Motor neuron (in vitro differentiated cells): Measurements from ENCODE around the gene MRPL54. TPM values are rescaled to one million over a fixed set of nuclear protein-coding genes. Genes with fewer than 3 reads are reported as not detected.

Experiments
- ATAC-seq, 8 experiments: fragments of 200-7000 bp; cut with Tn5 transposase; replicated peaks in 6 of 8; 2 replicates each; pipeline ENCODE4 v1.8.0; 2021; ENCODE audit warnings: mild to moderate bottlenecking in 8 of 8, moderate library complexity in 8 of 8
- H3K27ac ChIP-seq, 2 donors: fragments of 250-450 bp; sonication (Bioruptor Pico); 2 replicates each; pipeline ENCODE4 v1.9.0; 2021; ENCODE audit warnings: antibody characterized with exemption in 2 of 2, mild to moderate bottlenecking in 2 of 2, moderate library complexity in 1 of 2
- H3K4me1 ChIP-seq, 2 donors: fragments of 250-450 bp; sonication (Bioruptor Pico); replicated peaks in 1 of 2; 2 replicates each; pipeline ENCODE4 v1.6.1; 2021; ENCODE audit warnings: antibody characterized with exemption in 2 of 2, mild to moderate bottlenecking in 2 of 2, moderate library complexity in 1 of 2
- H3K4me3 ChIP-seq, 5 donors: fragments of 250-450 bp; sonication (Bioruptor Pico); 2 replicates each; pipeline ENCODE4 v1.9.0; 2021; ENCODE audit warnings: antibody characterized with exemption in 5 of 5, mild to moderate bottlenecking in 5 of 5, moderate library complexity in 4 of 5
- WGBS, 10 experiments: fragments of 450-650 bp; shearing (Covaris generic); methylation state at CpG; one replicate each; pipeline ENCODE4 v1.0.0; 2022; 5-methylcytosine and 5-hydroxymethylcytosine counted together
- in situ Hi-C, 9 experiments: fragments of 400-800 bp; cut with MboI; loops; one replicate each; pipeline ENCODE4 v1.15.0; 2021; ENCODE audit warnings: low sequenced_read_pairs in 9 of 9, low pct_unique_long_range_greater_than_20kb in 2 of 9; ENCODE audit not compliant: unreplicated experiment in 9 of 9
- total RNA-seq, 8 experiments: library from RNA; unstranded; fragments of 300-600 nt; gene quantifications; 2 replicates each; pipeline versions ENCODE4 v1.2.3 to v1.2.4, GENCODE V29; 2022

The MRPL54 gene
- 100 to 1,000 TPM in 1 of 8 experiments, 10 to 100 TPM in 7; 62.6 to 106 (median 86.6) TPM for total RNA-seq

DNA sequence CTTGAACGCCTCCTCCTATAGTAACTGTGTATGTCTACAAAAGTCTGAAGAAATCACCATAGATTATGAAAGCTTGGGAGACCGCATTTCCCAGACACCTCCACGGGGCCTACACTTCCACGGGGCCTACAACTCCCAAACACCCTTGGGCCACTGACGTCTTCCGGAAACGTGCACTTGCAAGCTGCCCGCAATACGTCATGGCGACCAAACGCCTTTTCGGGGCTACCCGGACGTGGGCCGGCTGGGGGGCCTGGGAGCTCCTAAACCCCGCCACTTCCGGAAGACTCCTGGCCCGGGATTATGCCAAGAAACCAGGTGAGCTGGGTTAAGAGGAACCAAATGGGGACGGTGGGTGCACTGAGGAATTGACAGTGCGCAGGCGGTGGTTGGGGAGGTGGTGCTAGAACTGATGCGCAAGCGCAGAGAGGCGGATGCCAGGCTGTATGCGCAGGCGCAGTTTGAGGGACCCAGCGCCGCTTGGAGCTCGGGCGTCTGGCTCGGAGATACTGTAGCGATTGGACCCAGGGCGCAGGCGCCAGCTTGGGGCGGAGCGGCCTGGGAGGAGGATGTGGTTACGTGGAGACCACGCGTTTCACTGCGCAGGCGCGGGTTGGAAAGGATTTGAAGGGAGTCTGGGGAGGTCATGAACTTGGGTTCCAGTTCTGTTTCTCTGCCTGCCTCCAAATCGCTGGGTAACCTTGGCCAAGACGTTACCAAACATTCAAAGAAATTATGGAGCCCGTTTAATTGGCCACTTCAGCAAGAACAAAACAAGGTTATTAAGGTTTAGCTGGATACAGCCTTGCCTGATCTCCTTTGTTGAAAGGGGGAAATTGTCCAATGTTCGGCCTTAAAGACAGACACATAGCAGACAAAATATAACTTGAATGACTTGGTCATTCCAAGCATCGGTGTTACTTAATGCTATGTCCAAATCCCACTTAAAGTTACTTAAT is at the start of gene MRPL54:
Gene MRPL54 (plus strand): TSS at position 182 of the 959 bp plus-strand sequence. CDS start 19 bp downstream, at position 201.
- Histone ChIP-seq H3K4me1 (peaks cover 5 to 8% of the 10 kb centered on the region in 2 donors), H3K27ac (peak within 1 kb of the TSS; percentile 99 to 100), H3K4me3 (peak within 1 kb of the TSS; percentile 75 to 99 (median 94))
- in situ Hi-C loops = no loop called here
- ATAC-seq = peak; percentile 87 to 92 (median 88)
- 0 to 67% (median 9%) methylated on average over 1 to 19 of the region's 47 CpGs for WGBS, 10 experiments

DNA sequence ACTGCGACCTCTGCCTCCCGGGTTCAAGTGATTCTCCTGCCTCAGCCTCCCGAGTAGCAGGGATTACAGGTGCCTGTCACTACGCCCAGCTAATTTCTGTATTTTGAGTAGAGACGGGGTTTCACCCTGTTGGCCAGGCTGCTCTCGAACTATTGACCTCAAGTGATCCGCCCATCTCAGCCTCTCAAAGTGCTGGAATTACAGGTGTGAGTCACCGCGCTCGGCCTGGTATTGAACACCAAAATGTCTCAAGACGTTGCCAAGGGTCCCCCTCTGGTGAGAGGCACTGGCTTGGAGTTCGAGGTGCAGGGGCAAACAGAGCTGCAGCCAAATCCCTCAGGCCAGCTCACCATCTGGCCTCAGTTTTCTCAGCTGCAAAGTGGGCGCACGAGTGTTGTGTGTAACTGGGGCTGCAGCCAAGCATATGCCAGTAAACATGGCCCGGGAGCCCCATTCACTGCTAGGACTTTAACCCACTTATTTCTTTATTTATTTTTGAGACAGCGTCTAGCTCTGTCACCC is 46.3 kb upstream of the MRPL54 start:
- no peak for ATAC-seq
- Histone ChIP-seq H3K4me1 (no peaks in the 10 kb centered on the region), H3K27ac (no peak overlapping the region), H3K4me3 (no peak overlapping the region)
- in situ Hi-C loops = loop anchor here in 1 of 9 experiments (25.0 kb wide), 1 partner anchor 154 kb away; the partner anchor contains the start of genes HMG20B and MFSD12
- 43 to 89% (median 83%) methylated on average over 2 to 15 of the region's 16 CpGs; no CpG with 5 or more reads in 4 of the 10 experiments for WGBS, 10 experiments

DNA sequence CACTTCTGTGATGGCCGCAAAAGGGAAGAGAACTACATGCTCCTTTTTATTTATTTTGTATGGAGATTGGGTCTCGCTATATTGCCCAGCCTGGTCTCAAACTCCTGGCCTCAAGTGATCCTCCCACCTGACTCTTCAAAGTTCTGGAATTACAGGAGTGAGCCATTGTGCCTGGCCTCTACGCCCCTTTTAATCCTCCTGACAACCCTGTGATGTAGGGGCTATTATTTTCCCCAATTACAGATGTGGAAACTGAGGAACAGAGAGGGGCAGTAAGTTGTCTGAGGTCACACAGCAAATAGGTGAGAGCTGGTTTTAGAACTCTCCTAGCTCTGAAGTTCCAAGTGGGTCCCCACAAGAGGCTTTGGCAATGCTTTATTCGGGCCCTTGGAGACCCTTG is 42.6 kb upstream of the MRPL54 start:
- in situ Hi-C loops = loop anchor here in 1 of 9 experiments (25.0 kb wide), 1 partner anchor 158 kb away; the partner anchor contains the start of genes HMG20B and MFSD12
- Histone ChIP-seq H3K4me3 (no peak overlapping the region), H3K27ac (no peak overlapping the region), H3K4me1 (peaks cover 0 to 3% of the 10 kb centered on the region in 2 donors)
- 50 to 100% (median 82%) methylated on average over 1 to 2 of the region's 4 CpGs; no CpG with 5 or more reads in 6 of the 10 experiments for WGBS, 10 experiments
- no peak for ATAC-seq

DNA sequence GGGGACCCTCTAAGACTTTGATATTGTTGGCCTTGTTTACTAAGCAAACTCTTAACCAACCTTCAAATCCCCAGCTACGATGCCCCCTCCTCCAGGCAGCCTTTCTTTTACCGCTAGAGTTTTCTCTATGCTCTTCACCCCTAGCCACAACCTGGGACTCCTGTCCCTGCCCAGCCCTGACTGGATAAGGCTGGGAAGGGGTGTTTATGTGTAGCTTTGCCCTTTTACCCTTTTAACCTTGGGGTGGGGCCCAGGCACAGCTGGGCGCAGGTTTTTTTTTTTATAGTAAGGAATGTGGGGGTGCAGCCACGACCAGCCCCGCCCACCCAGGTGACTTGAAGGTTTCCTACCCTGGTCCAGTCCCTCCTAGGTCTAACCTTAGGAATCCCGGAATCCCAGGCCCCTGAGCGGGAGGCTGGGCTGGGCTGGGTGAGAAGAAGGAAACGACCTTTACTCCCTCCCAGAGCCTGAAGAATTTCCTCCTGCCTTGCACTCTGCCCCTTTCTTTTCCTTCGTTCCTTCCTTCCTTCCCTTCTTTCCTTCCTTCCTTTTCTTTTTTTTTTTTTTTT is 42.0 kb upstream of the MRPL54 start:
- 10 to 70% (median 30%) methylated on average over 1 to 8 of the region's 9 CpGs; no CpG with 5 or more reads in 3 of the 10 experiments for WGBS, 10 experiments
- Histone ChIP-seq H3K4me3 (no peak overlapping the region), H3K4me1 (peaks cover 0 to 3% of the 10 kb centered on the region in 2 donors), H3K27ac (no peak overlapping the region)
- in situ Hi-C loops = loop anchor here in 1 of 9 experiments (25.0 kb wide), 1 partner anchor 158 kb away; the partner anchor contains the start of genes HMG20B and MFSD12
- ATAC-seq = no peak

DNA sequence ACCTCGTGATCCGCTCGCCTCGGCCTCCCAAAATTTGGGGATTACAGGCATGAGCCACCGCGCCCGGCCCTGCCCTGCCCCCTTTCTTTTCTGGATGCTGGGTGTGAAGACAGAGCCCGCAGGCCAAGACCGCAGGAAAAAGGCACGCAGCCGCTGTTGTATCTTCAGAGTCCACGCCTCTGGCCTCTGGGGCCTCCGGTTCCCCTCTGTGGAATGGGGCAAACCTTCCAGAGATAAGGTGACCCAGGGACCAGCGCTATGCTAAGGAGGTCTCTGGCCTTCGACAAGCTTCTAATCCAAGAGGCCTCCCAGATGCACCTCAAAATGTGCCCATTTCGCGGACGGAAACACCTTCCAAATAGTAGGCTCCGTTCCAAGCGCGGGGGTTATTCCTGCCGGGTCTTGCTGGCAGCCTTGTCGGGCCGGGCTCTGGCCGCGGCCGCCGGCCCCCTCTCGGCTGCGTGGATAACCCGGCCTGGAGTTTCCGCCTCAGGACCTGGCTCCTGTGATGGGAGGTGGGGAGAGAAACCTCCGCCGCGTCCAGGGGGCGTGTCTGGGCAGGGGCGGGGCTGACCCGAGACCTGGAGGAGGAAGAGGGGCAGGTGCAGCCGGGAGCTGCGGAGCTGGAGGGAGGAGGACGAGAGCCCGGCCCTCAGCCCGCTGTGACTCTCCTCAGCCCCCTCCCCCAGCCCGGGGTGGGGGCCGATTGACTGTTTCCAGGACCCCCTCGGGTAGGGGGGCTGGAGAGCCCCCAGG is 41.2 kb upstream of the MRPL54 start:
- WGBS, 10 experiments = 44 to 90% (median 53%) methylated on average over 4 to 16 of the region's 46 CpGs; no CpG with 5 or more reads in 4 of the 10 experiments
- in situ Hi-C loops = loop anchor here in 1 of 9 experiments (25.0 kb wide), 1 partner anchor 159 kb away; the partner anchor contains the start of genes HMG20B and MFSD12
- H3K4me3 ChIP-seq = no peak overlapping the region
- H3K4me1 ChIP-seq = peaks cover 0 to 3% of the 10 kb centered on the region in 2 donors
- H3K27ac ChIP-seq = no peak overlapping the region
- ATAC-seq = peak; percentile 45 to 80 (median 67)

DNA sequence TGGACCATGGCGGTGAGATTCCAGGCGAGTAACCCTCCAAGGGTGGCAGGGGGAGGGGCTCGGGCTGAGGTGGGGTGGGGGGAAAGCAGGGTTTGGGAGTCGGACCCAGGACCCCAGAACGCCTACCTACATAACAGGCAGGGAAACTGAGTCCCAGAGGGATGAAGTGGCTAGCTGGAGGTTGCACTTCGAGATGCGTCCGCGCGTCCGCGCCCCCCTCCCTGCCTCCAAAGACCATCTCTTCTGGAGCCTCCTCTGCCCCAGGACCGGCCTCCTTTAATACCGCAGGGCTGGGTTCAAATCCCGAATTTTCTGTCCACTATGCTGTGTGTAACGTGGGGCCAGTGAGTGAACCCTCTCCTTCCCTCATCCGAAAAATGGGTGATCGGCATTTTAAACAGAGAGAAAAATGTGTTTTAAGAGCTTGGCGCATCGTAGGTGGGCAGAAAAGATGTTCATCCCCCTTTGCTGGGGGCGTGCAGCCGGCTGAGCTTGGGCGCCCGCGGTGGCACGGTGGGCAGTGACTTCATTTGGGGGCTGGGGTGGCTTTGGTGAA is 40.5 kb upstream of the MRPL54 start:
- 0 to 27% (median 5%) methylated on average over 1 to 11 of the region's 26 CpGs; no CpG with 5 or more reads in 4 of the 10 experiments for WGBS, 10 experiments
- H3K4me3 ChIP-seq = no peak overlapping the region
- H3K27ac ChIP-seq = no peak overlapping the region
- H3K4me1 ChIP-seq = peaks cover 0 to 3% of the 10 kb centered on the region in 2 donors
- in situ Hi-C loops = loop anchor here in 1 of 9 experiments (25.0 kb wide), 1 partner anchor 160 kb away; the partner anchor contains the start of genes HMG20B and MFSD12
- no peak for ATAC-seq

DNA sequence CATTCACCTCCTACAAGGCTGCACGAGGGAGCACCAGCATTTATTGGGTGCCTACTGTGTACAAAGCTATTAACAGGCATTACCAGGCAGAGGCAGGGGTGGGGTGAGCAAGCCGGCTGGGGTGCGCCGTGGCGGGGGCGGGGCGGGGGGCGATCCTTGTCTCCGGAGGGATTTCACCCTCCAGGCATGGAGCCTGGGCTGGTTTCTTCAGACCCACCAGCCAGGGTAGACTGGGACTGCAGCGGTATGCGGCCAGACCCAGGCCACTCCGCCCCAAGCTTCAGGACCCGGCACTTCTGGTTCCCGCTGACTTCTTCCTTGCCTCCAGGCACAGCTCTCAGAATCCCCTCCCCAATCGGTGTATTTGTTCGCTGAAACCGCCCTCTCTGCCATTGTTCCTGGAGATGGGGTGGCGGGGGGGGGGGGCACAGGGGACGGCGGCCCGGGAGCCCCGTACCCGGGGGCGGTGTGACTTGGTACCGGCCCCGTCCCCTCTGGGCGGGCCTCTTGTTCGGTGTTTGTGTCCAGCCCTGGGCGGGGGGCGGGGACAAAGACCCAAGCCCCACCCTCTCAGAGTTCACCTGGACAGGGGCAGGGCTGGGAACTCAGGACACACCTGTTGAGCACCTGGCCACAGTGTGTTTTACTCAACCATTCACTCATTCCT is 39.9 kb upstream of the MRPL54 start:
- WGBS, 10 experiments = 0% methylated on average over 1 of the region's 30 CpGs; no CpG with 5 or more reads in 9 of the 10 experiments
- H3K4me3 ChIP-seq = no peak overlapping the region
- no peak overlapping the region for H3K27ac ChIP-seq
- in situ Hi-C loops = loop anchor here in 1 of 9 experiments (25.0 kb wide), 1 partner anchor 160 kb away; the partner anchor contains the start of genes HMG20B and MFSD12
- H3K4me1 ChIP-seq = peaks cover 0 to 3% of the 10 kb centered on the region in 2 donors
- peak in 3 of 8 experiments; percentile 18 to 41 (median 35) for ATAC-seq

DNA sequence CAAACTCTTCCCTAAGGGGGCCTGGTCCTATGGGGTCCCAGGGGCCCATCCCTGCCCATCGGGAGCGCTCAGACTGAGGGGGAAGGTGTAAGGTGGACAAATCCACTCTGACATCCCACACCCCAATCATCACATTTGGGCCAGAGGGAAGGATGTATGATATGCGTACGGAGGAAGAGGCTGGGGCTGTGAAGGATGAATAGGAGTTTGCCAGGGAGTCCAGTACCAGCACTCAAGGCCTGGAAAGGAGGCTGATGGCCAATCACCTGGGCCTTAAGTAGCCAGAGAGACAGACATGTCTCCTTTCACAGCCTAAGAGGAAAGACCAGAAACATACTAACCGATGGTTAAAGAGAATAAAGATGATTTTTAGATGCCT is 39.4 kb upstream of the MRPL54 start:
- in situ Hi-C loops = loop anchor here in 1 of 9 experiments (25.0 kb wide), 1 partner anchor 161 kb away; the partner anchor contains the start of genes HMG20B and MFSD12
- Histone ChIP-seq H3K4me3 (no peak overlapping the region), H3K27ac (no peak overlapping the region), H3K4me1 (peaks cover 0 to 3% of the 10 kb centered on the region in 2 donors)
- no peak for ATAC-seq
- 38 to 67% (median 50%) methylated on average over 1 to 3 of the region's 5 CpGs; no CpG with 5 or more reads in 7 of the 10 experiments for WGBS, 10 experiments

DNA sequence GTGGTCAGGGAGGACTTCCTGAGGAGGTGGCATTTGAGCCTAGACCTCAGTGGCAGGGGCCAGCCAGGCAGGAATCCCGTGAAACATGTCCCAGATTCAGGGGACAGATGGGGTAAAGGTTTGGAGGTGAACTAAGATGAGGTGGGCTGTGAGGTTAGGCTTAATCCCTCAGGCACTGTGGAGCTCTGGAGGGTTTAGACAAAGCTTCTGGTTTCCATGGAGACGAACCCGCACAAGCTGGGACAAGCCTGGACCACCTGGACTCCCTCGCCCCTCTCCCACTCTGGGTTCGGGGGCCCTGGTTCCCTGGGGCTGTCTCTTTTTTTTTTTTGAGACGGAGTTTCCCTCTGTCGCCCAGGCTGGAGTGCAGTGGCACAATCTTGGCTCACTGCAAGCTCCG is 38.6 kb upstream of the MRPL54 start:
- in situ Hi-C loops = loop anchor here in 1 of 9 experiments (25.0 kb wide), 1 partner anchor 162 kb away; the partner anchor contains the start of genes HMG20B and MFSD12
- 0 to 20% (median 8%) methylated on average over 1 to 3 of the region's 8 CpGs; no CpG with 5 or more reads in 6 of the 10 experiments for WGBS, 10 experiments
- Histone ChIP-seq H3K4me3 (no peak overlapping the region), H3K27ac (no peak overlapping the region), H3K4me1 (peaks cover 0 to 3% of the 10 kb centered on the region in 2 donors)
- peak in 2 of 8 experiments; percentile 25 to 43 for ATAC-seq

DNA sequence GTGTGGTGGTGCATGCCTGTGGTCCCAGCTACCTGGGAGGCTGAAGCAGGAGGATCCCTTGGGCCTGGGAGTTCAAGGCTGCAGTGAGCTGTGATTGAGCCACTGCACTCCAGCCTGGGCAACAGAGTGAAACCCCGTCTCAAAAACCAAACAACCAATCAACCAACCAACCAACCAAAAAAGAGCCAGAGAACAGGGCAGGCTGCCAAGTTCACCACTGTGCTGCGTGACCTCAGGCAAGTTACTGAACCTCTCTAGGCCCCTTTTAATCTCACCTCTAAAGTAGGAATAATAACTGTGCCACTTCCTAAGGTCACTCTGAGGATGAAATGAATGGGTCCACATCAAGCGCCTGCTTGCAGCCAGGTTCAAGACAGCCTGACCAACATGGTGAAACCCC is 37.4 kb upstream of the MRPL54 start:
- no peak overlapping the region for H3K27ac ChIP-seq
- H3K4me1 ChIP-seq = peaks cover 0 to 3% of the 10 kb centered on the region in 2 donors
- ATAC-seq = no peak
- in situ Hi-C loops = no loop called here
- no peak overlapping the region for H3K4me3 ChIP-seq
- whole genome bisulfite sequencing, 10 experiments = 57 to 100% (median 75%) methylated on average over 1 to 2 of the region's 3 CpGs; no CpG with 5 or more reads in 5 of the 10 experiments

DNA sequence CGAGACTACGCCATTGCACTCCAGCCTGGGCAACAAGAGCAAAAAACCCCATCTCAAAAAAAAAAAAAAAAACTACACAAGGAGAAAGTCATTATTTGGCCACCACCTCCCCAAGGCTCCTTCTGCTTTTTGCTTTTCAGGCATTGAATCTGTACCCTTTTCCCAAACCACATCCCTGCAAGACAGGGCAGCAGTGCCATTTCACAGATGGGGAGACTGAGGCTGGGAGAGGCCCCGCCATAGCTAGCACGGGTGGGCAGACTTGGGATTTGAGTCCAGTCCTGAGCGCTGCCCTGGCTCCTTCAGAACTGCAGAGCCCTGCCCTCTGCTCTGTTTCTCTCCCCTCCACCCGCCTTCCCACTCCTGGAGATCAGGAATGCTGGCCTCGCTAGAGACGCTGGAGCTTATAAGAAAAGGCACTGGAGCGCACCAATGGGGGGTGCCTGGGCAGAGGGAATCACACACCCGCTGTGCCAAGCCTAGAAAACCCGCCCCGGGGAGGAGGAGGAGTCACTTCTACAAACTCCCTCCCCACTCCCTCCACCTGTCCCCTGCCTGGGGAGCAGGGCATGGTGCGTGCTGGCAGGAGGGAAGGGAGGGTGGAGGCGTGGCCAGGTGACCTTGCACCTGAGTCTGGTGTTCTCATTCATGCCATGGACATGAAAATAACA is 36.7 kb upstream of the MRPL54 start:
- 5 to 81% (median 46%) methylated on average over 2 to 5 of the region's 14 CpGs; no CpG with 5 or more reads in 3 of the 10 experiments for WGBS, 10 experiments
- no peak overlapping the region for H3K4me3 ChIP-seq
- no peak overlapping the region for H3K27ac ChIP-seq
- peaks cover 0 to 3% of the 10 kb centered on the region in 2 donors for H3K4me1 ChIP-seq
- in situ Hi-C loops = no loop called here
- ATAC-seq = peak in 1 of 8 experiments; percentile 19
